Ureter (tissue), 1 donor: Measurements from ENCODE around the gene GPATCH4. TPM values are rescaled to one million over a fixed set of nuclear protein-coding genes. Genes with fewer than 3 reads are reported as not detected.
"Not testable (repeated sequence)": the region's sequence is repeated elsewhere in the genome, so short reads cannot be mapped to it uniquely, and the experiment has no call there.

Experiments used
- DNase-seq: peaks from one replicate; pipeline ENCODE4 v3.0.0-alpha.2; 2020; ENCODE audit warnings: low spot score
- total RNA-seq: library from RNA; stranded (reverse); gene quantifications from one replicate; pipeline ENCODE4 v1.2.4, GENCODE V29; 2023
- donor health status: DM: yes; HTN: yes; CAD: no.

Gene GPATCH4
- total RNA-seq, 1 donor from 2014 or later = 42.5 TPM

- no peak for DNase-seq
These were observed 24.8 kb upstream of the GPATCH4 start for GRCh38 chr1:156626079-156626438.

- DNase-seq = no peak
These were observed 24.3 kb upstream of the GPATCH4 start for GRCh38 chr1:156625436-156626078.

- no peak for DNase-seq
These were observed 23.6 kb upstream of the GPATCH4 start for GRCh38 chr1:156624814-156625435.

GRCh38 chr1:156623946-156624813 lies 22.9 kb upstream of the GPATCH4 start:
- DNase-seq = peak; percentile 74

- DNase-seq = no peak
These were observed 21.5 kb upstream of the GPATCH4 start for GRCh38 chr1:156622581-156623297.

GRCh38 chr1:156619582-156619955 lies 18.3 kb upstream of the GPATCH4 start:
- no peak for DNase-seq

GRCh38 chr1:156618853-156619581 lies 17.7 kb upstream of the GPATCH4 start, which contains the start of gene HAPLN2:
TSS of gene HAPLN2 (plus strand) at chr1:156619415. CDS start at chr1:156623491, 4,076 bp downstream.
- DNase-seq = no peak

GRCh38 chr1:156616463-156616862 lies 15.2 kb upstream of the GPATCH4 start:
- DNase-seq = peak; percentile 87

GRCh38 chr1:156615946-156616345 lies 14.7 kb upstream of the GPATCH4 start:
- DNase-seq = no peak

GRCh38 chr1:156612666-156613065 lies 11.4 kb upstream of the GPATCH4 start:
- DNase-seq = no peak

GRCh38 chr1:156610072-156610471 lies 8.8 kb upstream of the GPATCH4 start:
- not testable (repeated sequence) for DNase-seq

GRCh38 chr1:156608981-156609380 lies 7.7 kb upstream of the GPATCH4 start:
- DNase-seq = no peak

- peak; percentile 73 for DNase-seq
These were observed 6.9 kb upstream of the GPATCH4 start for GRCh38 chr1:156608036-156608674.

GRCh38 chr1:156607344-156607743 lies 6.1 kb upstream of the GPATCH4 start:
- DNase-seq = not testable (repeated sequence)

GRCh38 chr1:156602557-156602993 lies 1.3 kb upstream of the GPATCH4 start:
- DNase-seq = no peak

- DNase-seq = no peak
These were observed 613 bp upstream of the GPATCH4 start for GRCh38 chr1:156601892-156602291.

- no peak for DNase-seq
These were observed 552 bp downstream of the GPATCH4 start for GRCh38 chr1:156600733-156601121.

- DNase-seq = no peak
These were observed 1.5 kb downstream of the GPATCH4 start for GRCh38 chr1:156599811-156600210.

GRCh38 chr1:156598731-156599432 lies 2.4 kb downstream of the GPATCH4 start:
- no peak for DNase-seq

GRCh38 chr1:156598125-156598524 lies 3.2 kb downstream of the GPATCH4 start:
- DNase-seq = no peak
